ENCODE results near the gene TRIM4.
"Not testable (repeated sequence)": the region's sequence is repeated elsewhere in the genome, so short reads cannot be mapped to it uniquely, and the experiment has no call there.

GRCh38 chr7:99935009-99935408 lies 15.7 kb upstream of the TRIM4 start:
- TF ChIP-seq ZNF70 (CRISPR knock-in tag; IDR thresholded peaks at IDR 0.05); TSHZ2 (CRISPR knock-in tag; IDR thresholded peaks at IDR 0.05); ISL1 (CRISPR knock-in tag; IDR thresholded peaks at IDR 0.05); TOX (CRISPR knock-in tag; IDR thresholded peaks at IDR 0.05; ENCODE audit: borderline replicate concordance); RARB (CRISPR knock-in tag; IDR thresholded peaks at IDR 0.05); ESRRG (CRISPR knock-in tag; IDR thresholded peaks at IDR 0.05); OSR1 (CRISPR knock-in tag; IDR thresholded peaks at IDR 0.05); PATZ1 (CRISPR knock-in tag; IDR thresholded peaks at IDR 0.05; ENCODE audit: borderline replicate concordance): not testable (repeated sequence)
